HEK293 (cell line): ENCODE results near the gene TNFSF13B.

Source experiments
- CTCF ChIP-seq: fragments of 450-650 bp; formaldehyde crosslinking; IDR thresholded peaks from 2 replicates; pipeline ENCODE4 v1.5.1; 2016; ENCODE audit warnings: missing biosample characterization, missing genetic modification characterization
- KLF8 ChIP-seq: fragments of 450-650 bp; formaldehyde crosslinking; IDR thresholded peaks from 2 replicates; pipeline ENCODE4 v1.5.1; 2016; ENCODE audit warnings: missing biosample characterization, missing genetic modification characterization
- REST ChIP-seq: fragments of 450-650 bp; formaldehyde crosslinking; IDR thresholded peaks from 2 replicates; pipeline ENCODE4 v1.5.1; 2016; ENCODE audit warnings: missing biosample characterization, missing genetic modification characterization
- TCF7L2 ChIP-seq: IDR thresholded peaks from 2 replicates; pipeline ENCODE4 v1.6.1; 2011; ENCODE audit warnings: low read depth, mild to moderate bottlenecking, inconsistent platforms, low read length, moderate library complexity, borderline replicate concordance
- ZBTB17 ChIP-seq: fragments of 450-650 bp; formaldehyde crosslinking; IDR thresholded peaks from 2 replicates; pipeline ENCODE4 v1.5.1; 2016; ENCODE audit warnings: missing biosample characterization, missing genetic modification characterization
- ZBTB44 ChIP-seq: fragments of 450-650 bp; IDR thresholded peaks from 2 replicates; pipeline ENCODE4 v1.5.1; 2018; ENCODE audit warnings: missing biosample characterization, mild to moderate bottlenecking, missing genetic modification characterization
- ZIC2 ChIP-seq: fragments of 450-650 bp; formaldehyde crosslinking; IDR thresholded peaks from 2 replicates; pipeline ENCODE4 v1.5.1; 2016; ENCODE audit warnings: missing biosample characterization, missing genetic modification characterization
- ZNF138 ChIP-seq: fragments of 450-650 bp; formaldehyde crosslinking; IDR thresholded peaks from 2 replicates; pipeline ENCODE4 v1.5.1; 2016; ENCODE audit warnings: missing biosample characterization, missing genetic modification characterization, borderline replicate concordance
- ZNF18 ChIP-seq: fragments of 450-650 bp; formaldehyde crosslinking; IDR thresholded peaks from 2 replicates; pipeline ENCODE4 v1.5.1; 2016; ENCODE audit warnings: missing biosample characterization, missing genetic modification characterization
- ZNF48 ChIP-seq: fragments of 450-650 bp; formaldehyde crosslinking; IDR thresholded peaks from 2 replicates; pipeline ENCODE4 v1.5.1; 2016; ENCODE audit warnings: missing biosample characterization, missing genetic modification characterization
- ZNF510 ChIP-seq: fragments of 450-650 bp; formaldehyde crosslinking; IDR thresholded peaks from 2 replicates; pipeline ENCODE4 v1.5.1; 2018; ENCODE audit warnings: mild to moderate bottlenecking, missing genetic modification characterization, missing biosample characterization; ENCODE audit not compliant: insufficient replicate concordance
- ZNF645 ChIP-seq: fragments of 450-650 bp; formaldehyde crosslinking; IDR thresholded peaks from 2 replicates; pipeline ENCODE4; 2016; ENCODE audit warnings: missing biosample characterization, missing genetic modification characterization
- ZNF654 ChIP-seq: fragments of 450-650 bp; formaldehyde crosslinking; IDR thresholded peaks from 2 replicates; pipeline ENCODE4 v1.5.1; 2016; ENCODE audit warnings: low read depth, missing biosample characterization, missing genetic modification characterization
- ZSCAN5A ChIP-seq: fragments of 450-650 bp; formaldehyde crosslinking; IDR thresholded peaks from 2 replicates; pipeline ENCODE4 v1.5.1; 2016; ENCODE audit warnings: missing biosample characterization, missing genetic modification characterization

- TF ChIP-seq CTCF (tag by site-specific recombination) = no peak
- TF ChIP-seq ZNF510 (tag by site-specific recombination) = no peak
- no peak for TF ChIP-seq TCF7L2
- no peak for TF ChIP-seq ZBTB44 (tag by site-specific recombination)
- no peak for TF ChIP-seq ZNF645 (tag by site-specific recombination)
- TF ChIP-seq ZNF18 (tag by site-specific recombination) = no peak
- TF ChIP-seq KLF8 (tag by site-specific recombination) = no peak
- no peak for TF ChIP-seq ZNF138 (tag by site-specific recombination)
- no peak for TF ChIP-seq ZBTB17 (tag by site-specific recombination)
- TF ChIP-seq ZSCAN5A (tag by site-specific recombination) = no peak
- TF ChIP-seq ZNF48 = no peak
- no peak for TF ChIP-seq ZIC2
- TF ChIP-seq REST = no peak
- peak; percentile 19; the same call in 1 of the 2 replicates for TF ChIP-seq ZNF654 (tag by site-specific recombination)
These were observed 41.8 kb upstream of the TNFSF13B start for GRCh38 chr13:108227651-108228272.
